NK-92 treated with Interleukin-12 subunit alpha and Interleukin-12 subunit beta, amount 100 ng/mL, for 24 hours (cell line): ENCODE measurements around the gene RFX4.
"Not testable (repeated sequence)": the region's sequence is repeated elsewhere in the genome, so short reads cannot be mapped to it uniquely, and the experiment has no call there.

Source experiments
- DNase-seq: peaks from one replicate; lab custom pipeline; 2025; lab: John Stamatoyannopoulos, UW

RFX4 gene

DNA sequence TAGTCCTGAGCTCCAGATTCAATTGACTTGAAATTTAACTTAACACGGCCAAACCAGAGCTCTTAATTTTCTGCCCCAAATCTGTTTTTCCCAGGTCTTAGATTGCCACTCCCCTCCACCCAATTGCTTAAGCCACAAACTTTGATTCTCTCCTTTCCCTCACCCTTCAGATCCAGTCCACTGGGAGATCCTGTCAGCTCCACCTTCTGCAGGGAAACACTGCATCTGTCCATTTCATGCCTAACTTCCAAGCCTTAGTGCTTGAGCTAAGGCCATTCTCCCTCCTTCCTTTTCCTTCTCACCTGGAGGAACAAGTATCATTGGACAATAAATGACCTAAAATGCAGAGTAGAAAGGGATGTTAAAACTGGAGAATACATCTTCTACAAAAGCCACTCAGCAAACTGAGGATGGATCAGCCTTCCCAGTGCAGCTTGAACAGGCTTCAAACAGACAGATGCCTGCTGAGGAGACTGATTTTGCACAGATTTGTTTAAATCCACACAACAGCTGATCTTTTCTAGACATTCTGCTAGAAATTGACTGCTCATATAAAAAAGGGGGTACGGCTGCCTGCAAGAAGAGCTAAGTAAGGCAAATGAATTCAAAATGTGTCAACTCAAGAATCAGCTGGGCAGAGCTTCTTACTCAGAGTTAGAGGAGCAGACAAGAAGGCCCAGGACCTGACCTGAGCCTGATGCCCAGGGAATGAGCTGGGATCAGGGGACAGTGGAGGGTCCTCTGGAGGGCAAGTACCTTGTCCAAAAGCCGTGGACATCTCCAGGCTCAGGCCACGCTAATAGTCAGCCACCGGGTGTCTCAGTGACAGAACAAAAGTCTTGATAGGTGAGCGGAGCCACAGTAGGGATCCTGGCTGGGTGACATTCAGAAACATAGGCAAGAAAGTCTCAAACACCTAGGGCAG lies 110.4 kb downstream of the RFX4 start:
- DNase-seq: no peak

DNA sequence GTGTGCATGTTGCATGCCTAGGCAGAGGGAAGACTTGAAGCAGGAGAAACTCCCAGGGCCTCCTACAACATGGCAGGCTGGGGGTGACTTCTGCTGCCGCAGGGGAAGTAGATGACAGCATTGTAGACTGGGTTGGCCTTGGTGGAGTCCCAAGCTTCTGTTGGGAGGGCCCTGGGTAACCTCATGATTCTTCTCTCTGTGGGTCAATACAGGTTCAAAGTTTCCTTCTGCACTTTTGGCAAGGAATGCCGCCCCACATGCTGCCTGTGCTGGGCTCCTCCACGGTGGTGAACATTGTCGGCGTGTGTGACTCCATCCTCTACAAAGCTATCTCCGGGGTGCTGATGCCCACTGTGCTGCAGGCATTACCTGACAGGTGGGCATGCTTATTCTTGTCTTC lies 113.3 kb downstream of the RFX4 start:
- DNase-seq: no peak

DNA sequence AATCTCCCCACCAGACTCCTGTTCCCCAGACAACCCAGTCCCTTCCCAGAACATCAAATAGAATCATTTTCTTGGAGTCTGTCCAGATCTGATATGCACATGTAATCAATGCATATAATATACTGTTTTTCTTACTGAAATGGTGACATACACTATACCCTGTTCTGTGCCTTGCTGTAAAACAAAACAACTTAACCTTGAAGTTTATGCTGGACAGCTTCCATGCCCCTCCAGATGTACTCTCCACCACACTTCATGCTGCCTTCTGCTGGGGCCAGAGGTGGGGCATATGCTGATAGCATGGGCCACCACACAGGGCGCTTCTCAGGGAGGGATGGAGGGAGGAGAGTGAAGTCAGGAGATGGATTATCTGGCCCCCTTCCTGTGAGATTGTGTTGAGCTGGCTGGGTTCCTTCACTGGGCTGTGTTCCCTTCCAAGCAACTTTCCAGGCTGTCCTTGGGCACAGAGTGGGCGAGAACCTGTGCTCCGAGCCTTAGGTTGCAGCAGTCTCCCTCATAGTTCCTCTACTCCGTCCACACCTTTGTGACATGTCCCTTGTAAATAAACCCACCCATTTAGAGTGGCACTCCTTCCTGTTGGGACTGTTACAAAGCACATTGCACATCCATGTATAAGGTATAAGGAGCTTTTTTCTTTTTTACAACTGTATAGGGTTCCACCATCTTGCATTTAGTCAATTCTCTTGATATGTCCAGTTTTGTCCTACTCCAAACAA lies 114.0 kb downstream of the RFX4 start:
- DNase-seq: no peak

DNA sequence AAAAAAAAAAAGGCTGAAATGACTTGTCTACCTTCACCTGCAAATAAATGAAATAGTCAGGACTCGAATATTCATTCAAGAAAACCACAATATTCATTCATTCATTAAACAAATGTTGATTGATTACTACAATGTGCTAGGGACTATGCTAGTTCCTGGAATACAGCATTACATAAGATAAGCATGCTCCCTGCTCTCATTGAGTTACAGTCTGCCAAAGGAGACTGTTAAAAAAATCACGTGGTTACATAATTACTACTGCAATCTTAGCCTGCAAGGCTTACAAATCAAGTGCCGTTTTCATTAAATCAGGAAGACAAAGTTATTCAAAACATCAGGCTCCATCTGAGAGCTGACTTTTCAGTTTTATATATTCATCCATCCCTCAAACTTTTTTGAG lies 121.3 kb downstream of the RFX4 start:
- DNase-seq: no peak

DNA sequence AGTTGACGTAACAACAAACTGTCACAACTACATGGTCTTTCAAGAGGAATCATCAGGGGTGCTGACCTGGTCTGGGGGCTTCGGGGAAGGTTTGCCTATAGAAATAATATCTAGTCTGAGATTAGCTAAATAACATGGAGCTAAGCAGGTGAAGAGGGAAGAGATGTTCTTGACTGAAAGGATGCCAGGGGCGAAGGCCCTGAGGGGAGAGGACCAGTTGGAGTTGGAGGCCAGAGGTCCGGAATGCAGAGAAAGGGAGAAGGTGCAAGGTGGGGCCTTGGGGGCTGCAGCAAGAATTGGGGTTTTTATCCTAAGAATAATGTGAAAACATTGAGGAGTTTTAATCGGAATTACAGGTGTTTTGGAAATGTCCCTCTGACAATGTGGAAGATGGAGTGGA lies 123.2 kb downstream of the RFX4 start:
- no peak for DNase-seq

DNA sequence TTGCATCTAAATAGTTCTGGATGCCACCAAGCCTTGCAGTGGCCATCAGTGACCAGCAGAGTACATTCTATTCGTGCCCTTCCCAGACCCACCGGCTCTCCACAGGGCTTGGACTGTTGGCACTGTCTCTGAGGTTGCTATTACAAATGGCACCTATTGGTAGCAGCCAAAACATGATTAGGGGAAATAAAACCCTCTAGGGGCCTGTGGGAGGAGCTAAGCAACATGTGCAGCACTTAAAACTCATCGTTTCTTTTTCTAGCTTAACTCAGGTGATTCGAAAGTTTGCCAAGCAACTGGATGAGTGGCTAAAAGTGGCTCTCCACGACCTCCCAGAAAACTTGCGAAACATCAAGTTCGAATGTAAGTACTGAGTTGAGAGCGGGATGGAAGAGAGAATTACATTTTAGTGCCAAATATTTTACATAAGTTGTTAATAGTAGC lies 126.3 kb downstream of the RFX4 start:
- no peak for DNase-seq

DNA sequence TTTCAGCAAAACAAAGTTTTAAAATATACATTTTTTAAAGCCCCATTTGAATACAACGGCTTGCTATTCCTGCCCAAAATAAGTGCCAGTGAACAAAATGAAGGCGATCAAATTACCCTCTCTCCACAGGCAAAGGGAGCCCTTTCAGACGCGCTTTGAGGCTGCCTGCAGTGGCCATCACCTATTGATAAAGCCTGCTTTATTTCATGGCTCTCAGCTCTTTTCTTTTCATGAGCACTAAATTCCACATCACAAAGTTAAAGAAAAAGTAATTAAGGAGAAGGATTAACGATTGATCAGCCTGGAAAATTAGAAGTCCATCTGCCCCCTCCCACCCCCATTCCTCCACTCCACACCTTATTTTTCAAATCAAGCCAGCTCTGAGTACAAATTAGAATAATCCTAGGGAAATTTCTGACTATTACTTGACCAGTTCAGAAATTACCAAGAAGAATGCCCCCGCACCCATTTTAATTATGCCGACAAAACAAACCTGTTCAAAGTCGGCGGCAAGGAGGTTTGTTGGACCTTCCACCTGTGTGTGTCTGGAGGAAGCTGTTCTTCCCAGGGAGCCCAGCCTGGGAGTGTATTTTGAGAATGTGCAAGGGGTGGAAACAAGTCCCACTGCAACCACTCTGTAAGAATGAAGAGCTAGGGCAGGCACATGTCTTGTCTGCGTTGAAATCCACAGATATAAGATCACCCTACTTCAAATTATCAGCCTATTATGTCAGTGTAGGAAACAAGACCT lies 127.5 kb downstream of the RFX4 start:
- no peak for DNase-seq

DNA sequence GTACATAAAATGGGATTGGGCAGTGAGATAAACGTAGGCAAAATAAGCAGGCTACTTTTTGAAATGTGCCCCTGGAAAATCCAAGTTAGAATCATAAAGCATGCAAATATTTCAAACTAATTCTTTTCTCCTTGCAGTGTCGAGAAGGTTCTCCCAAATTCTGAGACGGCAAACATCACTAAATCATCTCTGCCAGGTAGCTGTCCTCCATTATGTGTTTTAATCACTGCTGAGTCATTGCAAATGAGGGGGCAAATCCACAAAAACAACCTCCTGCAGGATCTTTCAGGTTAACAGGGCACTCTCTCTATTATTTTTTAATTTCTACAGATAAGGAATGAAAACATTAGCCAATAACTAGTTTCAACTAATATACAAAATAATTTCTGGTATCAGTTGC lies 128.5 kb downstream of the RFX4 start:
- no peak for DNase-seq

DNA sequence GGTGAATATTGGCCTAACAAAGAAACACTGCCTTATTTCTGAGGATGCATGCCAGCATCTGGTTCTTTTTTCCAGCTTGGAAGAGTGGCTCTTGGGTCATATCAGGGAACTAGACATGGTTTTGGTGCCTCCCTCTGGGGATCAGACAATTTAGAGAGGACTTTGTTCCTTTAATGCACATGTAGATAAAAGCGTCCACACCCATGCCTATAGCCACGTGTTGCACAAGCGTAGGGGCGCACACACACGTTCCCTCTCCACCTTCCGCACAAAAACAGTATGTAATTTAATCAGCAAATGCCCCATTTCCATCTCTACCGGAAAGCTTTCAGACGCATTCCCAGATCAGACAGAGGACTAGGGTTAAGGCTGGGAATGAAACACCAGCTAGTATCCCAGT lies 130.0 kb downstream of the RFX4 start:
- no peak for DNase-seq

DNA sequence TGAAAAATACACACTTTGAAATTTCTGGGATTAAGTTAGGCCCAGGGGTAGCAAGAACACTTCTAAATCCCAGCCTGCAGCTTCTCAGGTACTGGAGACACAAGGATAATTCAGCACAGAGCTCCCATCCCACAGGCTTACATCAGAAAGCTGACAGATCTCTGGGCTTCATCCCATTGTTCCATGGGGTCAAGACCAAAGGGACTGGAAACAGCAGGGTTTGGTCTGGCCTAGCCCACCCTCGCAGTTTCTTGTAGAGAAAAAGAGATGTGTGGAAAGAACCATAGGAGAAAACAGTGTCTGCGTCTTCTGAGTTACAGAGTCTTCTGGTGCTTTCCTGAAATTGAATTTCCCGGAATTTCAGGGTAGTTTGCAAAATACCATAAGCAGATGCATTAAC lies 132.1 kb downstream of the RFX4 start:
- DNase-seq: no peak

DNA sequence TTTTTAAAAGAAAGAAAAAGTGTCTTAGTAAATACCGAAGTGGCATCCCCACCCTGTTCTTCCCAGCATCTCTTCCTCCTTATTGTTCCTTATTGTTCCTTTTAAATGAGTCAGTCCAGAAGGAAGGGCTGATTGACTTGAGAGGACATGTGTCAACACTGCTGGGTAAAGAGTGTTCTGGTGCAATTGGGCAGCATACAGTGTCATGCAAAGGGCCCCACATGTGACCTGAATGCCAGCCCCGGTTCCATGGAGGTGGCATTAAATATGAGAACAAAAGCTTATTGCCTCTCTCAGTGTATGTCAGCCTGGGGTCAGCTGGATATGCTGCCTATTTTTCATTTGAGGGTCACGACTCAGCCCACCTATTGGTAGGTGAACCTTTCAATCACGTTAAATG lies 132.8 kb downstream of the RFX4 start:
- DNase-seq: no peak

DNA sequence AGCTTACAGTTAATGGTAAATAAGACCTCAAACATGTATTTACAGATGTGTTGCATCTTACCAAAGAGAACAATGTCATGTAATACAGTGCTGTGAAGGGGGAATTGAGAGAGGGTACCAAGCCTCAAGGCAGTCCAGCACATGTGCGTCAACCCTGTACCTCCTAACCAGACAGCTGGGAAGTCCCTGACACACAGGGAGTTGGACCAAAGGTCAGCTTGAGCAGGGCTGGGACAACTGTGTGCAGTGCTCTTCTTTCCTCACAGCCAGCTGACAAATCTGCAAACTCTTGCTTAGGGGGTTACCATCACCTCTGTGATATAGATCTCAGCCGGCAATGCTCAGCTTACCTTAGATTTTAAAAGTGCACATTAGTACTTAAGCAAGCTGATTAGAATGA lies 134.9 kb downstream of the RFX4 start:
- DNase-seq: no peak

DNA sequence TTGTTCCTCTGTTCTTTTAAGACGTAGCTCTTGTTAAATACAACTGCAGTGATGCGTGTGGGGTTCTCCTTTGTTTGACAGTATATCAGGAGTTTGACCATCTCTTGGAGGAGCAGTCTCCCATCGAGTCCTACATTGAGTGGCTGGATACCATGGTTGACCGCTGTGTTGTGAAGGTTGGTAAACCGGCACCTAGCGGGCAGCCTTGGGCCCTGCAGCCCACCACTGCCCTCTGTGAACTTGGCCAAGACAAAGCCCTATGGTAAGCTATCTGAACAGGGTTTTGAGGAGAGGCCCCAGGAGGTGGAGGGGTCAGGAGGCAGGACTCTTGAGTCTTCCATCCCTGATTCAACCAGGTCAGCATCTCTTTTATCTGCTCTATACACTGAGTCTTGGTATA lies 137.1 kb downstream of the RFX4 start:
- no peak for DNase-seq

DNA sequence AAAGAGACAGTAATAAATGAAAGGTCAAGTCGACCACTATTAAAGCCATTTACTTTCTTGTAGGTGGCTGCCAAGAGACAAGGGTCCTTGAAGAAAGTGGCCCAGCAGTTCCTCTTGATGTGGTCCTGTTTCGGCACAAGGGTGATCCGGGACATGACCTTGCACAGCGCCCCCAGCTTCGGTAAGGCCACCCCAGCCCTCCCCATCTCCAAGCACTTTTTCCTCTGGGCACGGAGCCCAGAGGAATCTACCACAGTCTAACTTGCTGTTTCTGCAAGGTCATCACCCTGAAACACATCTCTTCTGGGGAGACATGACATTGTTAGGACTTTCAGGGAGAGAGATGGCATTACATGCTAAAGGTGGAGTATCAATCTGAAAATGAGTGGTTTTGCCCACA lies 137.9 kb downstream of the RFX4 start:
- no peak for DNase-seq

DNA sequence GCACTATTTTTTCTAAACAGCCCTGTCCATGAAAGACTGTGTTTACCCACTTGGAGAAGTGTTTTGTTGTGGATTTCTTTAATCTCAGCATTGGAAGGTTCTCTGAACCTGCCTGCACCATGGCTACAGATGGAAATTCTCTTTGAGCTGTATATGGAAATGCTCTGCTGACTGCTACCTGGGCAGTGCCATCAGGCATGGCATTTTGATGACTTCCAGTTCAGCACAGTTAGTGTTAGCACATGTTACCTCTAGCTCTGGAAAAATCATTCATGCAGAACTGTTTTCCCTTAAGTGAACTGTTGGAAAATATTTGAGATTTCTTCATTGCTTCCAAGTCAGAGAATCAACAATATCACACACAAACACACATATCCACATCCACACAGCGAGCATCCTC lies 139.1 kb downstream of the RFX4 start:
- no peak for DNase-seq

DNA sequence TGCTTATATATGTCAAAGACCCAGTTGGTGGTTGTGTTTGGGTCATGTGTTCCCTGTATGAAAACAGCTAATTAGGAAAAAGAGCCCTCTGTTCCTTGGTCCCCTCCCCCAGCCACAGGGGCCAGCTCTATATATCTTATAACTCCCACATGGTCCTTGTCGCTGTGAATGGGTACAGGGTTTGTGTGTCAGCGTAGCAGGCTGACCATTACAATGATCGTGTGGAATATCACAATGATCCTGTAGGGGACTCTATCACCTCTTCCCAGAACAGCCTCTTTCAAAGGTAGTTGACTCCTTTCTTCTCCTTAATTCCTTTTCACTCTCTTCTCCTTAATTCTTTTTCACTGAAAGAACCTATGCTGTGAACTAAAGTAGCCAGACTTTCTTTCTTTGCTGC lies 140.0 kb downstream of the RFX4 start:
- DNase-seq: no peak

DNA sequence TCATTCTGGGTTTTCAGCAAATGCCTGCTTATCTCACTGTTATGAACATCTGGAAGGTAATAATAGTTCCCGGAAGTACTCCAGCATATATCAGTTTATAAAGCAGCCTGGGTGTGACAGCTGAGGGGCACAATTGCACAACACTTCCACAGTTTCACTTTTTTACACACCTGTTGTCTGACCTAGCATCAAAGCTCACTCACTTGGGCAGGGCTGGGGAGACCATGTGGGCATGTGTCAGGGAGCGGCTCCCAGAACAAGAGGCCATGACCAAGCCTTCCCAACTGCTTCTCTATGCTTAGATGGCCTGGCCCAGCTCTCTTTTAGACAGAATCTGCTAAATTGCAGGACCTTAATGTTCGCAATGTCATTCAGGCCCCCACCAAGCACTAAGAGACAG lies 140.6 kb downstream of the RFX4 start:
- DNase-seq: no peak

DNA sequence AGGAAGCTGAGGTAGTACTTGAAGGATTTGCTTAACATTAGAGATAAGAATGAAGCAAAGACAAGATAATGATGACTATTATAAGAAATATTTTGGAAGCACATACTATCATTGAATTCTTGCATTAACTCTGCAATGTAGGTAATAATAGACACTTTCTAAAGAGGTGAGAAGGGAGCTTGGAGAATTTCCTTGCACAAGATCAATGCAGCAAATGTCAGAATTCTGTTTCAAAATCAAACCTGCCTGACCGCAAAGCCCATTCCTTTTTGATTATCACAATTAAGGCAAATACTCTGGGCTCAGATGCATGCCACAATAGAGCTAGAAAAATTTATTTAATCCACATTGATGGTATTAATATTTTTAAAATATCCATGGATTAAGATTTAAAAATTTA lies 141.3 kb downstream of the RFX4 start:
- no peak for DNase-seq

DNA sequence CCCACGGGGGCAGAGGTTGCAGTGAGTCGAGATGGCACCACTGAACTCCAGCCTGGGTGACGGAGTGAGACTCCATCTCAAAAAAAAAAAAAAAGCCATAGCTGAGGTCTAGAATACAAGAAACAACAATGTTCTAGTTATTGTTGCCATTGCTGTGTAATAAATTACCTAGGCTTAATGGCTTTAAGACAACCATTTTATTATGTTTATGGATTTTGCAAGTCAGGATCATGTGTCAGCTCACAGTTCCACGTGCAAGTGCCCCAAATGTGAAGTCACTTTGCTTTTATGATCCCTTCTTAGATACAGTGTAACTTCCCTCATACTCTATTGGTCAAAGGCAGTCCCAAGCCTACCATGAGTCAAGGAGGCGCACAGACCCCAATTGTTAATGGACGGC lies 142.1 kb downstream of the RFX4 start:
- no peak for DNase-seq

DNA sequence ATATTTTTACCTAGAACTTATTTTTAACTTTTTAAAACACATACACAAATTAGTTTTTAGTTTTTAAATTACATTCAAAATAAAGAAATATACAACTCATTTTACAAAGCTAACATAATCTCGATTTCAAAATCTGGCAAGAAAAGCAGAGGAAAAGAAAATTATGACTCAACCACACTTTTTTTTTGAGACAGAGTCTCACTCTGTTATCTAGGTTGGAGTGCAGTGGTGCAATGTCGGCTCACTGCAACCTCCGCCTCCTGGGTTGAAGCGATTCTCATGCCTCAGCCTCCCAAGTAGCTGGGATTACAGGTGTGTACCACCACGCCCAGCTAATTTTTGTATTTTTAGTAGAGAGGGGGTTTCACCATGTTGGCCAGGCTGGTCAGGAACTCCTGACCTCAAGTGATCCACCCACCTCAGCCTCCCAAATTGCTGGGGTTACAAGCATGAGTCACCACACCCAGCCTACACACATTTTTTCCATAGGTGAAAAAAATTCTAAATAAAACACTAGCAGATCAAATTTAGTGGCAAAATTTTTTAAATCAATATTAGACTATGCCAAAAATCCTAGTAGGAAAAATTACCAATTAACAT lies 143.9 kb downstream of the RFX4 start:
- DNase-seq: not testable (repeated sequence)

DNA sequence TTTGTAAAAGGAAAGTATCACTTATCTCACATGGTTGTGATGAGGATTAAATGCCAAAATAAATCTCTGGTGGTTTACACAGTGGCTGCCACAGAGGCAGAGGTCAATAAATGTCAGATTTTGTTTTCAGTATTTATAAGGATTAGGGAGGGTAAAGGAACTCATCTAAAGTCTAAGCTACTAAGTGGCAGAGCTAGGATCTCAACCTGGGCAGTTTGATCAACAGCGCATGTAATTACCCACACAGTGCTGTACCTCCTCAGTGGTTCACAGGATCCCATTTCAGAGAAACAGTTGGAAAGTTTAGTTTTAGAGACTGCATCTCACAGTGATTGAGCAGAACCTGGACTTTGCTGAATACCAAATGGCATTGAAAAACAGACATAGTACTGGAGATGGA lies 146.8 kb downstream of the RFX4 start:
- DNase-seq: no peak

DNA sequence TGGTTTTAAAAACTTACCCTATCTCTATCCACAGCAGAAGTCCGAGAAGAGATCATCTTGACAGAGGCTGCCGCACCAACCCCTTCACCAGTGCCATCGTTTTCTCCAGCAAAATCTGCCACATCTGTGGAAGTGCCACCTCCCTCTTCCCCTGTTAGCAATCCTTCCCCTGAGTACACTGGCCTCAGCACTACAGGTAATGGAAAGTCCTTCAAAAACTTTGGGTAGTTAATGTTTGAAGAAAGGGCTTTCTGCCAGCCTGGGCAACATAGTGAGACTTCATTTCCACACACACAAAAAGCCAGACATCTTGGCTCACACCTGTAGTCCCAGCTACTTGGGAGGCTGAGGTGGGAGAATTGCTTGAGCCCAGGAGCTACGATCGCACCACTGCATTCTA lies 150.1 kb downstream of the RFX4 start:
- no peak for DNase-seq
